GM19397 (cell line): ENCODE measurements around the gene MST1R.

Source experiments
- ATAC-seq: cut with Tn5 transposase; IDR thresholded peaks from one replicate; pipeline ENCODE4 v1.9.1; 2021; ENCODE audit warnings: mild to moderate bottlenecking, moderate library complexity; ENCODE audit not compliant: unreplicated experiment

The MST1R gene

DNA sequence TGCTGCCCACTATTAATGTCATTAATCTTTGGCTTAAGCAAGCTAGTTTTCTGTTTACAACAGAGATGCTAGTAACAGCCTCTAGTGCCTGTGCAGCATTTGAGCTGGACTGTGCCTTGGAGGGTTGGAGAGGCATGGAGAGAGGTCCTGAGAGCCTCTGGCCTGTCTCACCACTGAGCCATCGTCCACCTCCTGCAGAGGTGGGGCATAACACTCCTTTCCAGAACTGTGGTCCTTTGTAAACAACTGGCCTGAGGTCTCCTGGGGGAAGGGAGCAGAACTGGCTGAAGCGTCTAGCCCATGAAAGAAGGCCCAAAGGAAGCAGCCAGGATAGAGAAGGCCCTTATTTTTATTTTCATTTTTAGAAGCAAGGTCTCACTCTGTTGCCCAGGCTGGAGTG is 24.0 kb downstream of the MST1R start:
- no peak for ATAC-seq

DNA sequence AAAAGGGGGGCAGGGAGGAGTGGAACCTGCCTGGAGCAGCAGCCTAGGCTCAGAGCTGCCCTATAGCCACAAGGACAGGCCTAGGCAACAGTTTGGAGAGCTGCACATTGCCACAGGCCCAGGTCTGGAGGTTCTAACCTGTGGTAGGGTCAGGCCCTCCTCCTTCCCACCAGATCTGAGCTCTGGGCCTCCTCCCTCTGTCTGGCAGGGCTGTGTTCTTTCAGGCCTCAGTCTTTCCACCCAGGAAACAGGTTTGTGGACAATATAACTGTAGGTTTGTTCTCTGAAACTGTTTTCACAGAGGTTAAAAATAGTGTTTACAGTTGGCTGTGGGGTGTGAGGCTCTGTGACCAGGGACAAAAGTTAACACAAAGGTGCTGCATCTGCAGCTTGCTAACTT is 25.0 kb downstream of the MST1R start:
- ATAC-seq: no peak

DNA sequence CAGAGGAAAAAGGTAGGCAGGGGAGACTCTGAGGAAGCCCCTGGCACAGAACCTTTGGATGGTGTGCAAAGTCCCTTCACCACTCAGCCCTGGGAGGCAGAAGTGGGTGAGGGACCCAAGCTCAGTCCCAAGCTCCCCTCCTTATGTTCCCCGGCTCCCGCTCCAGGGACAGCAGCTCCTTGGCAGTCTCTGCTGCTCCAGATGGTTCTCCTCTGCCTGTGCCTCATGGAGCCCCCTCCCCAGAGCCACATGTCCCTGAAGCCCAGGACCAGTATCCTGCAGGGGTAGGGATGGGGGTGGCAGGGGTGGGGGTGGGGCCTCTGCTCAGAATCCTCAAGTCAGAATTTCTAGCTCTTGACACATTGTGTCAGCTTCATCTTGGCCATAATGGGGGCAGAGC is 26.0 kb downstream of the MST1R start:
- ATAC-seq: no peak

DNA sequence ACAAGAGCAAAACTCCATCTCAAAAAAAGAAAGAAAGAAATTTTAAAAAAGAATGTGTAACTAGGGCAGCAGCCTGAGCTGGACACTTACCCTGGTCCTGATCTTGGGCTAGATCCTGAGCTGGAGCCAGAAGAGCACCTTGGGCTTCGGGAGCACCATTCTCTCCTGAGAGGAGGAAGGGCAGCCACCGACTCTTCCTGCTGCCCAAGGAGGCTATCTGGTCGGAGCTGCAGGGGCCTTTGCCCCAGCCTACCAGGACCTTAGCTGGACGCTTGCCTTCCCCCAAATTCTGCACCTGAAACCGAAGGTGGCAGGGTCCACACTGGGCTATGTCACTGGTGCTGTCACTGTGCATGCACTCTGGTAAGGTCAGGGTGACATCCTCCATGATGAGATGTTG is 27.1 kb downstream of the MST1R start:
- no peak for ATAC-seq

DNA sequence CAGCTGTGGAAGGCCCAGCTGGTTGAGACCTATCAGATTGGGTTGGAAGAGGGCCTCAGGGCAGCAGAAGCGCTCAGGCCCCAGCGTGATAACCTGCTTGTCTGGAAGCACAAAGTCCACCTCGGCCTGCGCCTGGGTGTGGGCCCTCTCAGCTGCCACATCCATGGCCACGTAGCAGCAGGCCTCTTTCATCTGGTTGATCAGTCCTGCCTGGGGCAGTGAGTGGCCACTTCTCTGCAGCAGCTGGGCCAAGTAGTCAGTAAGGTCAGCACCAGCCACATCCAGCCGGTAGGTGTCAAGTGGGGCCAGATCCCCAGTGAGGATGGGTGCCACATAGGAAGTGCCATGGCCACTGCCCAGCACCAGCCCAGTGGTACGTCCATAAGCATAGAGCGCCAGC is 30.1 kb downstream of the MST1R start:
- ATAC-seq: no peak

DNA sequence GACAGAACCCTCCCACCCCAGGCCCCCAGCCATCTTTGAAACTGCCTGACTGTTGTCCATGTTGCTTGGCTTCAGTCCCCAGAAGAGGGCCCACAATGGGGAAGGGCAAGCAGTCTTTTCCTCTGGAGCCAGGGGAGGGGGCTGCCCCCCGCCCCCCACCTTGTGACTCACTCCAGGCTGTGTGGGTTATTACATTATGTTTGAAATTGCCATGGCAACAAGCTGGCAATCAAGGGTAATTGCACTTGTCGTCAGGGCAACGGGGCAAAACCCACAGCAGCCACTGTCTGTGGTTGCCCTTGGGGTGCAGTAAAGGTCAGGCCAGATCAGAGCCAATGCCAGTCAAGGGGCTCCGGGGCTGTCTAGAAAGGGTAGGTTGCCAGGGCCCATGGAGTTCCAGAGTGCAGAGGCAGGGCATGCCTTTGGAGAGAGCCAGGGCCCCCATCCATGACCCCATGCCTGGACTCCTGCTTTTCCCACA is 30.8 kb downstream of the MST1R start:
- ATAC-seq: no peak

DNA sequence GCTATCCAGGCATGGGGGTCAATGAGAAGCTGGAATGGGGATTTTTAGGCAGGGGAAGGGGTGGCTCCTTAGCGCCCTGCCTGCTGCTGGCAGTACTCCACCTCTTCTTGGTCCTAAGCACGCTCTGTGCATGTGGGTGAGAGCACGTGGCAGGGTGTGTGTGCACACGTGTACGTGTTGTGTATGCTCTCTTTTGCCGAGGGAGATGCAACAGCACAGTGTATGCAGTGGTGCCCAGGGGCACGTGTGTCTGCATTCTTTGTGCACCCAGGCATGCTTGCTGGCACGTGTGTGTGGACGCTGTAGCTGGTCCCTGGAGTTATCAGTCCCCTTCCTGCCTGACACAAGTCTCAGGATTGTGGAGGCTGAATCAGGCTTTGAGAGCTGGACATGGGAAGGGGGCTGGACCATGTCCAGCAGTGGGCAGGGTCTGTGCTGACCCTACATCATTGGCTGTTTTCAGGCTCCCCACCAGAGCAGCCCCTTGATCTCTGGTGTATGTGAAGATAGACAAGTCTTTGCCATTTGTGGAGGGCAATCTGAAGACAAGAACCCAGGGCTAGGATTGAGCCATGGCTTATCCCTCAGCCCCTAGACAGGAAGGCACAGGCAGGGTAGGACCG is 32.0 kb downstream of the MST1R start:
- ATAC-seq: no peak

DNA sequence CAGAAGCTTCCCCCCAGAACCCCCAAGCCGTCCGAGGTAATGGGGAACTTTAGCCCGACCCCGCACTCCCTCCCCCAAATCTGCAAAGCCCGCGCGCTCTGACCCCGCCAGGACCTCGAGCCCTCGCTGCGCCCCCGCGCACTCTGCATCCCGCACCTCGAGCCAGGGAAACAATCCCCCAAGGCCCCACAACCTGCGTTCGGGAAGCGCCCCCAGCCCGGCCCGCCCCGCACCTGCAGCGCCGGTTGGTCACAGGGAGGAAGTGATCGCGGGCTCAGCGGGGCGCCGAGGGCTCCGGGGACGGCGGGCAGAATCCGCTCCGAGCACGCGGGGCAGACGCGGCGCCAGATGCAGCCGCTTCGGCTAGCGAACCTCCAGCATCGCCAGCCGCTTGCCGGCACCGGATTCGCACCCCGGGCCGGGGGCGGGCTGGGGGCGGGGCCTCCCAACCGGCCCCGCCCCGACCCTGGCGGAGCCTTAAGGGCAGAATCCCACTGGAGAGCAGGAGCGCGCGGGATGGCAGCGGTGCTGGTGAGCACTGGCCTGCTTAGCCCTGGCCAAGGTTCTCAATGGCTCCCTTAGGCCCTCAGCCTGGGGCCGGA is 34.0 kb downstream of the MST1R start, which contains the start of gene CAMKV:
CAMKV (minus strand) TSS at position 382 of the 602 bp plus-strand sequence. CDS start 7,518 bp downstream, outside the sequence.
- no peak for ATAC-seq

DNA sequence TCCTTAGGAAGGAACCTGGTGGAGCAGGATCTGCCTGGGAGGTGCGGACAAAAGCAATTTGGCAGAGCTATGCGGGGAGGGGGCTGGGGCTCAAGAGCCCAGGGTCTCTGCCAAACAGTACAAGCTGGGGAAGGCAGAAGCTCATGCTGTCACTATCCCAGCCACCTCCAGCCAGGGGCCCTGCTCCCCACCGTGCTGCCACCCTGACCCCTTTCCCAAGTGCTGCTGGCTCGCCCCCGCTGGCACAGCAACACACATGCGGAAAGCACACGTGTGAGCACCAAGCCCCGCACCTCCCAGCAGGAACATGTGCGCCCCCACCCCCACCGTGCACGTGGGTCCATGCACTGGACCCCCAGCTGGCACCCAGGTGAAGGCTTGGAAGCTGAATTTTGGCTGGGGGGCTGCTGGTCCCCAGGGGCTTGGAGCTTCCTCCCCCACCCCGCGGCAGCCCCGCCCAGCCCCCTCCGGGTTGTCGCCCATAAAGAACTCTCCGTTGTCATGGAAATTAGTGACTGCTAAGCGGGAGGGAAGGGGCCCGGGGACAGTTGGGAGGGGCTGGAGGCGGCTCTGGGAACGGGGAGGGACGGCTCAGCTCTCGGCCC is 34.7 kb downstream of the MST1R start:
- ATAC-seq: no peak

DNA sequence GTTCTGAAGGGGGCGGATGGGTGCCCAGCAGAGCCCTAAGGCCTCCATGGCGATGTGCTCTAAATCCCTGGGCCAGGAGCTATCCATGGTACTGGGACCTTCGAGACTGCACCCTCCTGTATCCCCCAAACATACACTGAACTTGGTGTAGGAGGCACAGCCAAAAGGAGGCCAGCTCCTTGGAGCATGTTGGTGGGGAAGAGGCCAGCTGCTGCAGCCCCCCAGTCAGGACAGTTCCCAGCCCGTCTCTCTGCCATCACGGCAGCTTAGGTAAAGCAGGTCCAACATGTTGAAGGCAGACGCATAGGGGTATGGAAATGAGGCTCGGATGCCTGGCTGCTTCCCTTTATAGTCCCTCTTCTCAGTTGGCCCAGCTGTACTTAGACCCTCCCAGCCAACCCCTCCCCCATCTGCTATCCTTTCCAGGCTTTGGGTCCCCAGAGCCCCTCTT is 35.8 kb downstream of the MST1R start:
- no peak for ATAC-seq

DNA sequence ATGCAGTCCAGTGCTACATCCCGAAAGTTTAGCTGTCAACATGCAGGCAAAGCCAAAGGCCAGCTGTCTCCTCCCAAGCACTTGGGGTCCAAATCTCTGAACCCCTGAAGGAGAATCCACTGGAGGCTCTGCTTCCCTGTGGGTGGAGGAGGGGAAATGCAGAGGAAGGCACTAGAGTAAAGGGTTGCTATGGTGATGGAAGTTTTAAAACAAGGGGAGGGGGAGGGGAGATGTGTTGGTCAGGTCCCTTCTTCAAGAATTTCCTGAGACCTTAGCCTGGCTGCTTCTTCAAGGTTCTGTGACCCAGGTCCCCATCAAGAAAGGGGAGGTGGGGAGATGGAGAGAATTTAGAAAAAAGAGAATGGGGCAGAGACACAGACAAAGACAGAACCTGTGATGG is 36.3 kb downstream of the MST1R start:
- ATAC-seq: no peak

DNA sequence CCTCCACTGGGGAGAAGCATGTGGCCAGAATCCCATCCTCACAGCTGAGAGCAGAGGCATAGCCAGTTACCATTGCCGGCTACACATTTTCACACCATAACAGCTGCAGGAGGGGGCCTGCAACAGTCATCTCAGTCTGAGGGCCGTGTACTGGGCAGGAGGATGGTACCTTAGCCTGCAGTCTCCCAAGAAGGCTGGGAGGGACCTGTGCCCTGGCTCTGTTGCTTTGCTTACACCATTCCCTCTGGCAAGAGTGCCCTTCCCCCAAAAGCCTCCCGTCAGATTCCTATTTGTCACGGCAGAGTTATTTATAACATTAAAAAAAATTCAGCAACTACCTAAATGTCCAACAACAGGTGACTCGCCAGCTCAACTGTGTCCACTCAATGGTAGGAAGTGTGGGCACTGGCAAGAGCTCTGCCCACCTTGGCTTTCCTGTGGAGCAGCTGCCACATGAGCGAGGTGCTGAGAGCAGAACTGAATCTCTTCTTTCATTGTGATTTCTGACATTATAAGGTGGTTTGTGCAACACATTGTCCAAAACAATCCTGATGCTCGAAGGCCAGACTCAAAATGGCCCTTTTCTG is 38.4 kb downstream of the MST1R start:
- ATAC-seq: no peak

DNA sequence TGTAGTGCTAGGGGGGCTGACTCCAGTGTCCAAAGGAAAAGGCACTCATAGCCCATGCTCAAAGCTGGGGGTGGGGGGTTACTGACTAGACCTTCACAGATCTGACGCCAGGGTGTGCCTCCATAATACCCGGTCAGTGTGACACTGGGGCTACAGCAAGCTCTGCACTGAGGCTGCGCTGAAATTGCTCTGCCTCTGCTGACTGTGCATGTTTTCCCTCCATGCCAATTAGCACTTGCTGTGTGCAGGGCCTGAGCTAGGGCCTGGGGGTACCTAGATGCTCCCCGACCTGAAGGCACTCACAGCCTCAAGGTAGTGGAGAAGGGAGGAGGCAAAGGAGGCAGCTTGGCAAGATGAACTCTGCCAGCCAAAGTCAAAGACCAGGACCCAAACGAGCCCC is 39.2 kb downstream of the MST1R start:
- ATAC-seq: no peak

DNA sequence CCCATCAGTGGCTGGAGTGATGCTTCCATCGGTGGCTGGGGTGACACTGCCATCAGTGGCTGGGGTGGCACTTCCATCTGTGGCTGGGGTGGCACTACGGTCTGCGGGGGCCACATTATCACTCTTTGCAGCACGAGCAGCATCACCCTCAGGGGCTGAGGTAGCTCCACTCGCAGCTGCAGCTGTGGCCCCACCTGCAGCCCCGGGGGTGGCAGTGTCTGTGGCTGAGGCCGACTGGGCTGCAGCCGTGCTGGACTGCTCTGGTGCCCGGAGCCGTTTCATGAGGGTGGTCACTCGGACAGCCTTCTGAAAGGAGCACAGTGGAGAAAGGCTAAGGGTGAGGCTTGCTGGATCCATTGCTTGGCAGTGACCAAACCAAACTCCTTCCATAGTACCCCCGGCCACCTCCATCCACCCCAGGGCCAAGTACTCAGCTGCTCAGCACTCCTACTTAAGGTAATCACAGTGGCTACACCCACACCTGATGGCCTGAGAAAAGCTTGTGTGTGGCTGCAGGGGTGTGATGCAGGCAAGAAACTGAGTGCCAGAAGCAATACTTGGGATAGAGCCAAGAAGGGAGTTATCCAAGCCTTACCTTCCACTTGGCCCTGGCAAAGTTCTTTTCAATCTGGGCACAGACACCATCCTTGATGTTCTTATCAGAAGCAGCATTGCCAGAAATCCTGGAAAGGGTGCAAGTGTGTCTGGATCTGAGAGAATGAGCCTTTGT is 43.9 kb downstream of the MST1R start:
- ATAC-seq: no peak

DNA sequence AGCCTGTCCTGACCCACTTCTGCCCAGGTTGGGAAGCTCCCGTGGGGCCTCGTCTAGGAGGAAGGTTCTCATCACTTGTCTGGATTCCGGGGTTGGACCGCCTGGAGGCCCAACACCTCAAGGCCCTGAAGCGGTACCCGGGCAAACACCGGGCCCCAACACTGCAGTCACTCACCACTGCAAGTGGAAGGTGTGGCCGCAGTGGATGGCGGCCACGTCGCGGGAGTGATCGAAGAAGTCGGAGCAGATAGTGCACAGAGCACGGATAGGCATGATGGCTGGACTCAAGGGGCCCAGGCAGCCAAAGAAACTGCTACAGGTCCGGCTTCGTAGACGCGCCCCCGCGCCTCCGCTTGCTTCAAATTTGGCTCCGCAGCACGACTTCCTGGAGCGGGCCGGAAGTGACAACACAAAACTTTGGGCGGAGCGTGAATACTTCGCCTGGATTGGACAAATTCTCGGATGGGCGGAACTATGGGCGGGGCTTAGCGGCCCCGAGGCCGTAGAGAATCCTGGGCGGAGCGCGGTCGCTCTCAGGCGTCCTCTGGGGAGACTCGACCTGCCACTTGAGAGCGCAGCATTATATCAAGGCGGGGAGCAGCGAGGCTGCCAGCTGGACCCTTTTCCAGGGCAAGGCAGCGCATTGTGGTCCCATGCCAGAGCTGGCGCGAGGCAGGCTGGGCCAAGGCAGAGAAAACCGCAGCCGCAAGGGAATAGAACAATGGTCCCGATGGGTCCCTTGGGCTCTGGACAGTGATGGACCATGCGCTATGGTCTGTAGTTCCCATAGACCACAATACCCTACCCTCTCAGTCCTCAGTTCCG is 47.3 kb downstream of the MST1R start, which contains the start of gene TRAIP:
TRAIP (minus strand) TSS at position 384 of the 825 bp plus-strand sequence; CDS start at position 273, 111 bp downstream.
- ATAC-seq: peak; percentile 89

DNA sequence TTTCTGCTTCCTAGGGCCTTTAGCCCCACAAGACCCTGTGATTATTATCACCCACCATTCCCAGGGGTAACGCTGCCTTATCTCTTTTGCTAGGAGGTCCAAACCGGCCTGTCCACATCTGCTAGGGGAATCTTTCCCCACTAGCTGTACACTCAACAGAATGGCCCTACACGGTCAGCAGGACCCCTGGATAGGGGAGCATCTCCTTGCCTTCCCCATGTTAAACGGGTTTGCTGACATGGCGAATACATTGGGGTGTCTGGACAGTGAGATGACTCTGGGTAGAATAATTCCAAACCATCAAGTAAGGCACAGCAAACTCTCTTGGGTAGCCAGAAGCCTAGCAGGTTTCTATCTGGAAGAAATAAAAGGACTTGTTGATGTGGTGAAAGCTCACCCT is 48.0 kb downstream of the MST1R start:
- no peak for ATAC-seq

DNA sequence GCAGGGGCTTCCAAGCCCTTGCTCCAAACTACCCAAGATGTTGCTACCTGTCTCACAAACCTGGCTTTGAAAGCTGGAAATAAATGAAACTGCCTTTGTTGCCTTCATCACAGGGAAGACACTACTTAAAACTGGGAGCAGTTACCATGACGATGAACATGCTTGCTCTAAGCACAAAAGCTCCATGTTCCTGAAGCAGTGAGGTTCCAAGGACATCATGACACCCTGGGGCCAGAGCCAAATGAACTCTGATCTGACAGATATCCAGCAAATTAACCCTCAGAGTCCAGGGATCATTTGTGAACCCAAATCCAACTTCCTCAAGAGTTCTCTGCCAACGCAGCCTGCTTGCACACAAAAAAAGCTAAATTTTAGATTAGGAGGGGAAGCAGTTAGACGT is 58.0 kb downstream of the MST1R start:
- no peak for ATAC-seq

DNA sequence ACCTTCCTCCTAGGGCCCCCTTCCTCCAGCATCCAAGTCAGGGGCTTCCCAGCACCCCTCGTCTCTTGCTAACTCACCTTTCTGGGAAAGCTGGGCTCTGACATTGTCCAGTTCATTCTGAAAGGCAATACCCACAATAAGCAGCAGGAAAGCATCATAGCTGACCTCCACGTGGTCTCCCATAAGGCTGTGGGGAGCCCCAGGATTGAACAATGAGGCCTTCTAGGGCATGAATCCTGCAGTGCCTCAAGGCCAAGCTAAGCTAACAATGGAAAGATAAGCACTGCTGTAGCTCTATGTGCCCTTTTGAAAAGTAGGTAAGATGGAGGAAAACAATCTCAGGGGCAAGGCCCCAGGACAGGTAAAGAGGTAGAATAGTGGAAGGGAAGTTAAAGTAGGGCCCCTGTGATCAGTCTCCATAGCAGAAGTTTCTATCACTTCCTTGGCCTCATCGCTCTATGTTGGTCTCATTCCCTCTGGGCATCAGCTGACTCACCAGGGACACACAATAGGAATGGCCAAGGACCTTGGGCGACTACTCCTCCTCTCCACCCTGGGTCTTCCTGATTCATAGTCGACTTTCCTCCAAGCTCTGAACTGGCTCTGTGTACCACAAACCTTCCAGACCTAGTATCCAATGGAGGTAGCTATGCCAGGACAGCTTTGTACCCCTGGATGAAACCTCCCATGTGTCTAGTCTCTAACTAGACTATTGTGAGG is 59.0 kb downstream of the MST1R start:
- no peak for ATAC-seq

DNA sequence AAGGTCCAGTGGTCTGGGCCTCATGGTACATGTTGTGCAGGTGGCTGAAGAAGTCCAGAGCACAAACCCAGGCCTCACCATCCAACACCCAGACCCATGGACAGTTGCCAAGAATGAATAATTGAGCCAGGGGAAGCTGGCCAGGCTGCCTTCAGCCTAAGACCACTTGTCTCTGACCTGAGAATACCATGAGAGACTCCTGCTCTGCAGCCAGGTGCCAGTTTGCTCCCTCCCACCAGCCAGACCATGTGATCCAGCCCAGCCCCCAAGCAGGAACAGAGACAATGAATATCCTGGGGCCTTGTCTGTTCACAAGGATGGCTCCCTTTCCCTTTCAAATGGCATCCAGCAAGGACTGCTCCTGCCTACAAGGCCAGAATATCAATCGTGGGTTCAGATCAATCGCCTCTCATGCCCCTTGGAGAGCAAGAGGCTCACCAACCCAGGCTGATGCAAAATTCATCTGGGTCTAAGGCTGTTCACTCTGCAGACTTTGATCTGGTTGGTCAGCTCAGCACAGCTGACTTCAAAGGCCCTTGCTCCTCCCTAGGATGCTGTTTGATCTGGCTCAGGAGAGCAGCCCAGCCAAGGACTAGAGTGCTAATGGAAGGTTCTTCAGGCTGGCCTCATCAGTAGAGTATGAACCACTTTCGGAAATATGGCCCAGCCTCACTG is 60.7 kb downstream of the MST1R start:
- ATAC-seq: no peak
